ENCODE results near the gene HNRNPUL2. TPM values are rescaled to one million over a fixed set of nuclear protein-coding genes. Genes with fewer than 3 reads are reported as not detected.
"Not testable (repeated sequence)": the region's sequence is repeated elsewhere in the genome, so short reads cannot be mapped to it uniquely, and the experiment has no call there.

Gene HNRNPUL2
- total RNA-seq, 2 donors from 2014 or later: 54.4 to 63.2 TPM

DNA sequence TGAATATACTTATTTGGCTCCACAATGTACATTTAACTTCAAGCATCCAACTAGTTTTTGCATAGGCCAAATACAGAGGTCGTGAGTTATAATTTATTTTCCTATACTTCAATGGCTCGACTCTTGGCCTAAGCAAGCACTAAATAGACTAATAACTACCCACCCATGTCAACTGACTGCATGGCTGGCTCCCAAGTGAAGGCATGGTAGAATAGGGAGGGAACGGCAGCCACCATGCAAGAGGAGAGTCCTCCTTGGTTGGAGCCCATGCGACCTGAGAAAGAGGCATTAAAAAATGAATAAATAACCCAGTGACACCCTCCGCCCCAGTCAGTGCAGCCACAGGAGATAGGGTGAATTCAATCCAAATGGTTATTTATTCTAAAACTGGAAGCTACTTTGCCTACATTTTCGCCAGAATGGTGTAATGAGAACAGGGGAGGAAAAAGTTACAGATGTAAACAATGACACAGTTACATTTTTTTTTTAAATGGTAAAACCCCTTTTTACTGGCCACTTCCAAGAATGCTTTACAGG, 14.9 kb downstream of the HNRNPUL2 start:
- peaks cover 25 to 56% of the 10 kb centered on the region in 2 donors for H3K36me3 Mint-ChIP-seq
- peak overlapping the region; percentile 71 to 90 for H3K27ac Mint-ChIP-seq
- no peak for ATAC-seq
- H3K9me3 Mint-ChIP-seq: no peaks in the 10 kb centered on the region
- DNase-seq (ENCODE audit: low spot score in 2 of 2): no peak

DNA sequence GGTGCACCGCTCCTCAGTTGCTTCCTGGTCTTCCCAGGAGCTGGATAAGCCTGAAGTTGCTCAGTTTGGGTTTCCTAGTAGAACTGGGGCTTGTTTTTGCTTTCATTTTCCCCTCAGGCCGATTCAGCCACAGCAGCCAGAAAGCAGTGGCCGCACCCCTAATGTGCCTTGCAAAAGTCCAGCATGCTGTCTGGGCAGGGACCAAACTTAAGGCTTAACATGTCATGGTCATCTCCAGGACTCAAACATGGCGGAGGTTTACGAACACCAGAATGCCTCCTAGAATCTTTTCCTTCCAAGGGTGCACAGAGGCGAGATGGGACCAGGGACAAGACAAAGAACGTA, 17.3 kb downstream of the HNRNPUL2 start:
- ATAC-seq (no peak), DNase-seq (ENCODE audit: low spot score in 2 of 2) (peak in 1 of 2 donors; percentile 36)
- Mint-ChIP-seq H3K9me3 (no peaks in the 10 kb centered on the region), H3K36me3 (peaks cover 16 to 41% of the 10 kb centered on the region in 2 donors), H3K27ac (peak overlapping the region; percentile 97 to 98)

DNA sequence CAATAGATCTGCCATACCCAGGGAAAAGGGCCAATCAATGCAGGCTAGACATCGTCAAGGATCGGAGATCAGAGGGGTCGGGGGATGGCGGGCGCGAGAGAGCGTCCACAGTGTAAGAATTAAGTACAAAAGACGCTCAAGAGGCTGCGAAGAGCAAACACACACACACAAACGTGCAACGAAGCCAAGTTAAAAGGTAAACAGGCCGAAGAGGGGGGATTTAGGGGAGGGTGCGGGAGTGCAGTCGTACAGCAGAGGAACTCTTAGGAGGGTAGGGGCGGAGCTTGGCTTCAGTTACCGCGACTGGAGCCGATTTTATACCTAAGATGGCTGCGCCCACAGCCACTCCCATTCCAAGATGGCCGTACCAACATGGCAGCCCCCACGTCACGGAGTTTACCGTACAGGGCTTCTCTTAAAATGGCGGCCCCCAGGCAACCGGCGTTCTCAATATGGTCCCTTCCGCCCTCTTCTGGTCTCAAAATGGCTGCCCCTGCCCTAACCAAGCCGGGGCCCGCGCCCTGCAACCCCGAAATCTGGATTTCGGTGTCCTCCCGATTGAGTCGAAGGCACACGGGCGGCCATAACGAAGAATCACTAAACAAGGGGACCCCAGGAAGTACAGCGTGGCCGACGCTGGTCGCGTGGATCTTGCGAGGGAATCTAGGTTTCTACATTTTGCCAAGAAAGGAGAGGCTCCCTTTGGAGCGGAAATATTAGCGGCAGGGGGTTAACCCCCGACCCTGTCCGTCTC, 17.8 kb downstream of the HNRNPUL2 start:
- Mint-ChIP-seq H3K27ac (peak overlapping the region; percentile 97 to 98), H3K36me3 (peaks cover 16 to 37% of the 10 kb centered on the region in 2 donors), H3K9me3 (no peaks in the 10 kb centered on the region)
- peak; percentile 74 to 84 for ATAC-seq
- DNase-seq (ENCODE audit: low spot score in 2 of 2): peak; percentile 89 to 91

DNA sequence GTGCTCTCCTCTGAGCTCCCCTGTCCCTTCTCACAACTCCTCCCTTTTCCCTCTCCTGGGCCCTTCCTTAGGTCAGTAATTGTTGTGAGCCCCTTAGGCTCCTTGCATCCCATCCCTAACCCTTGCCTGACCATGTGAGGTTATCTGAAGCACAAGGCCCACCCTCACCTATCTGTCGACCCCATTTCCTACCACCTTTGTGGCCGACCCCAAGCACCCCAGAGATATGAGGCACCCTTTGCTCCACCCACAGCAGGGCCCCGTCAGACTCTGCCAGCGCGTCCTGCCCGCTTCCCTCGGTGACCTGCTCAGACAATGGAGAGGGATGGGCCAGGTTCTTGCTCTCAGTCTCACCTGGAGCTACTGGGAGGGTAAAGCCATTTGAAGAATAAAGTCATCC, 18.5 kb downstream of the HNRNPUL2 start:
- H3K9me3 Mint-ChIP-seq: no peaks in the 10 kb centered on the region
- H3K27ac Mint-ChIP-seq: peak overlapping the region; percentile 97 to 98
- peaks cover 16 to 33% of the 10 kb centered on the region in 2 donors for H3K36me3 Mint-ChIP-seq
- DNase-seq (ENCODE audit: low spot score in 2 of 2): peak; percentile 54 to 63
- ATAC-seq: peak; percentile 31 to 40

DNA sequence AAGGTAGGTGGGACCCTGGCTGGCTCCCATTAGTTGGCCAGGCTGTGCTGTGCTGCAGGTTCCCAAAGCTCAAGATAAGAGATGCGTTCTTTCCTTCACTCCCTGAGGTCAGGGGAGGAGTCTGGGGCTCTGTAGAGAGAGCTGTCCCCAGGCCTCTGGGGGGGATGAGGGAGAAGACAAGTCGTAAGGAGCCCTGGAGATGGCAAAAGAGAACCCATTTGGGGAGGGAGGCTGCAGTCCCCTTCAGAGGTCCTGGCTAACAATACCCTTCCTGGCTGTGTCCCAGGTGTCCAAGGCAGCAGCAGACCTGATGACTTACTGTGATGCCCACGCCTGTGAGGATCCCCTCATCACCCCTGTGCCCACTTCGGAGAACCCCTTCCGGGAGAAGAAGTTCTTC, 18.9 kb downstream of the HNRNPUL2 start:
- DNase-seq (ENCODE audit: low spot score in 2 of 2) (no peak), ATAC-seq (no peak)
- Mint-ChIP-seq H3K36me3 (peaks cover 16 to 33% of the 10 kb centered on the region in 2 donors), H3K27ac (peak overlapping the region; percentile 97 to 98), H3K9me3 (no peaks in the 10 kb centered on the region)

DNA sequence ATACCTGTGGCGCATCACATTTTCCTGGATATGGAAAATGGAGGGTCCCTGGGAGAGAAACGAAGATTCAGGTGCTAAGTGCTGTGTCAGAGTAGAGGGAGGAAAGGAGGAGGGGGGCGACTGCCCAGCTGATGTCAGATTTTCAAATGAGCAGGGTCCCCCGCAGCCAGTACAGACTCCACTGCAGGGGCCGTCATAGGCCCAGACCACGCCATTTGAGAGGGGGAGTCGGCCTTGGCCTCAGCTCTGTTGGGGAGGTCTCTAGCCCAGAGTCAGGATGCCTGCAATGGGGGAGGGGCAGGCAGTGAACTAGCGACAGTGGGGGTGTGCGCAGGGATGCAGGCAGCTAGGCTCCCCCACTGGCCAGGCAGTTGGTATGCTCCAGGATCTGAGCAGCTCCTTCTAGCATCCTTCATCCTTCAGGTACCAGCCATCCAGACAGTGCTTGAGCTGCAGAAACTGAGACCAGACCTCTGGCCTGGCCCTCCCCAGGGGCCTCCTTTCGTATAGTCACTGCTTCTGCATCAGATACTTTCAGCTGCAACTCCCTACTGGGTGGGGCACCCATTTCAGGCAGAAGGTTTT, 19.9 kb downstream of the HNRNPUL2 start, which contains the start of the genes BSCL2 and GNG3:
Gene BSCL2 (minus strand): TSS at position 148 of the 585 bp plus-strand sequence. CDS start 229 bp downstream, outside the sequence.
Gene GNG3 (plus strand): TSS at position 400 of the 585 bp plus-strand sequence. CDS start 620 bp downstream, outside the sequence.
- ATAC-seq (no peak), DNase-seq (ENCODE audit: low spot score in 2 of 2) (no peak)
- peak within 1 kb of the TSS; percentile 87 to 98 for H3K27ac Mint-ChIP-seq
- peaks cover 16 to 31% of the 10 kb centered on the region in 2 donors for H3K36me3 Mint-ChIP-seq
- no peaks in the 10 kb centered on the region for H3K9me3 Mint-ChIP-seq

DNA sequence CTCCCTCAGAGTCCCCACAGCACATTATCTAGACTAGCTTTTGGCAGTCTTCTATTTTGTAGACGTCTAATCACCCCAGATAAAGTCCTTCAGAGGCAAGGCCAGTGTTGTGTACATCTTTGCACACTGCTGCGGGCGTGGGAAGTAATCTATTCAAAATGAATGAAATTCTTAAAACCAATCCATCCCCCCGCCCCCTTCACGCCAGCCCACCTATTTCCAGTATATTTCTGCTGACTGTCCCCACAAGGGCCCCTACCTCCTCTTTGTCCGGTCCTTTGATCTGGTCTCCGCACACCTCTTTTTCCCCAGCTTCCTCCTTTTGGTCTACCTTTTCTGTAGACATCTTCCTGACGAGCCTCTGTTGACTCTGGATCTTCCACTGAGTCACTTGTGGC, 20.4 kb downstream of the HNRNPUL2 start:
- Mint-ChIP-seq H3K27ac (peak overlapping the region; percentile 45 to 74), H3K36me3 (peaks cover 16 to 31% of the 10 kb centered on the region in 2 donors), H3K9me3 (no peaks in the 10 kb centered on the region)
- DNase-seq (ENCODE audit: low spot score in 2 of 2): no peak
- no peak for ATAC-seq

DNA sequence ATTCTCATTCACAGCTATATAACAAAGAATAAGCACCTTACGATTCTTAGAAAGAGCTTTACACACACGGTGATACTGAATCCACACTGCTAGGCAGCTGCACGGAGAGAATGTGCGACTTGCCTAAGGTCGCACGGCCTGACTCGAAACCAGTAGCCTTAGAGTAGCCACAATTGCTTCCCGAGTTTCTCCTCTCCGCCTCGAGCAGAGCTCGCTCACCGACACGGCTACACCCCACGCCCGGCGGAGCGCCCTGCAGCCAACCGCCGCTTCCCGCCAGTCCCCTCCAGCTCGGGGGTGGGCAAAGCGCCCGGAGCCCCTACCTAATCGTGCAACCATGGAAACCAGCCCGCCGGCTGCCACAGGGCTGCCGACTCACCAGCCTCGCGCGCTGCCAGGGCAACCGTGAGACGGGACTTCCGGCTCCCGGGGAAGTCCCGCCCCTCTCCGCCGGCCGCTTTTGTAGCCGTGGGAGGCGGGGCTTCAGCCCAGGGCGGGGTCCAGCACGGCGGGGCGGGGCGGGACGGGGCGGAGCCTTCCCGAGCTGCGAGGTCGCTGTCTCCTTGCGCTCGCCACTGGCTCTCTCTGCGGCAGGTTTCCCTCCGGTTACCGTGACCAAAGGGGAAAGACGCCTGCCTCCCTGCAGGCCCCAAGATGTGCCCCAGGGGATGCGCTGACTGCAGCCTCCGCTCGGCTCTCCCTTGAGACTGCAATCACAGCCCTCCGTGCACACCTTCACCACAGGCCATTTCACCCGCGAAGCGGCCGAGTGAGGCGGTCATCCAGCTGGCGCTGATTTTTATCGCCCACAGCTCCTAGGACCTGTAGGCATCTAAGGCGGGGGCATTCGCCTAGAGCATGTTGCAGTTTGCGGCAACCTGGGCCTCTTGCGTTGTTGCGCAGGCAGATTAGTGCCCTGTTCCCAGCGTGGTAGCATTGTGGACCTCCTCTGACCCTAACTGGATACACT, 21.1 kb downstream of the HNRNPUL2 start:
- DNase-seq (ENCODE audit: low spot score in 2 of 2): peak; percentile 92 to 93
- peak; percentile 81 to 82 for ATAC-seq
- H3K9me3 Mint-ChIP-seq: no peaks in the 10 kb centered on the region
- peaks cover 16 to 27% of the 10 kb centered on the region in 2 donors for H3K36me3 Mint-ChIP-seq
- H3K27ac Mint-ChIP-seq: peak overlapping the region; percentile 81 to 86

DNA sequence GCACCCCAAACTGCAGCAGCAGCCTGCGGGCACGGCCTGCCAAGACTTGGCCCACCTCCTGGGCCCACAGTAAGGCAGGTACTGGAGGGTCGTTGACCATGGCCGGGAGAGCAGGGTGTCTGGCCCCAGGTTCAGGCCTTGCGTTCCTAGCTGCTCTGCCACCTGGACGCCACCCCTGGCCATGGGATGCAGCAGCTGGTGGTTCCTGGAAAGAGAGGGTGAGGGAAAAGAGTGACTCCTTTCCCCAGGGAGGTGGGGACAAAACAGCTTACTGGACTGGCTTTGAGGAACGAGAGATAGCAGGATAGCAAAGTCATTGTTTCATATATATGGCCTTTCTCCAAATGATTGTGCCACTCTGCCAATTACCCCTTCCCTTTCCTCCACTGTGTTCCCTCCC, 21.8 kb downstream of the HNRNPUL2 start:
- ATAC-seq: no peak
- peaks cover 16 to 20% of the 10 kb centered on the region in 2 donors for H3K36me3 Mint-ChIP-seq

DNA sequence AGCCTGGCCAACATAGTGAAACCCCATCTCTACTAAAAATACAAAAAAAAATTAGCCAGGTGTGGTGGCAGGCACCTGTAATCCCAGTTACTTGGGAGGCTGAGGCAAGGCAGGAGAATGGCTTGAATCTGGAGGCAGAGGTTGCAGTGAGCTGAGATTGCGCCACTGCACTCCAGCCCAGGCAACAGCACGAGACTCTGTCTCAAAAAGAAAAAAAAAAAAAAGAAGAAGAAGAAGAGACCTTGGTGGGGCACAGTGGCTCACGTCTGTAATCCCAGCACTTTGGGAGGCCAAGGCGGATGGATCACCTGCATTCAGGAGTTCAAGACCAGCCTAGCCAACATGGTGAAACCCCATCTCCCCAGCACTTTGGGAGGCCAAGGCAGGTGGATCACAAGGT, 23.3 kb downstream of the HNRNPUL2 start:
- peaks cover 10 to 13% of the 10 kb centered on the region in 2 donors for H3K36me3 Mint-ChIP-seq
- peak overlapping the region in 1 of 2 donors; percentile 29 for H3K27ac Mint-ChIP-seq
- H3K9me3 Mint-ChIP-seq; ATAC-seq; DNase-seq (ENCODE audit: low spot score in 2 of 2): not testable (repeated sequence)

More for the DNA sequence above, 21.8 kb downstream of the HNRNPUL2 start:
- no peak for DNase-seq (ENCODE audit: low spot score in 2 of 2)
- H3K27ac Mint-ChIP-seq: peak overlapping the region; percentile 81 to 86
- no peaks in the 10 kb centered on the region for H3K9me3 Mint-ChIP-seq

DNA sequence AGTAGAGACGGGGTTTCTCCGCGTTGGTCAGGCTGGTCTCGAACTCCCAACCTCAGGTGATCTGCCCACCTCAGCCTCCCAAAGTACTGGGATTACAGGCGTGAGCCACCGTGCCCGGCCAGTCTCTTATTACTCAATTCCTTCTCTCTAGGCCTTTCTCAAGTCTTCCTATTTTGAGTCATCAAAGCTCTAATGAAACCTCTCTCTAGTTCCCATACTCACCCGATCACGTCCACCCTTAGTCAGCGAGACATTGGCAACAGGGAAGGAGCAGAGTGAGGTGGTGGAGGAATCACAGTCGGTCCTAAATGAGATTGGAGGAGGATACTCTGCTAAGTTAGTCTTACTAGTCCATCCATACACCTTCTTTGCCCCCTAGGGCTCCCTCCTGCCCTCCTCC, 25.0 kb downstream of the HNRNPUL2 start:
- ATAC-seq (peak in 1 of 2 donors; percentile 9), DNase-seq (ENCODE audit: low spot score in 2 of 2) (no peak)
- no peaks in the 10 kb centered on the region for H3K9me3 Mint-ChIP-seq
- peaks cover 5 to 12% of the 10 kb centered on the region in 2 donors for H3K36me3 Mint-ChIP-seq
- peak overlapping the region in 1 of 2 donors; percentile 76 for H3K27ac Mint-ChIP-seq

DNA sequence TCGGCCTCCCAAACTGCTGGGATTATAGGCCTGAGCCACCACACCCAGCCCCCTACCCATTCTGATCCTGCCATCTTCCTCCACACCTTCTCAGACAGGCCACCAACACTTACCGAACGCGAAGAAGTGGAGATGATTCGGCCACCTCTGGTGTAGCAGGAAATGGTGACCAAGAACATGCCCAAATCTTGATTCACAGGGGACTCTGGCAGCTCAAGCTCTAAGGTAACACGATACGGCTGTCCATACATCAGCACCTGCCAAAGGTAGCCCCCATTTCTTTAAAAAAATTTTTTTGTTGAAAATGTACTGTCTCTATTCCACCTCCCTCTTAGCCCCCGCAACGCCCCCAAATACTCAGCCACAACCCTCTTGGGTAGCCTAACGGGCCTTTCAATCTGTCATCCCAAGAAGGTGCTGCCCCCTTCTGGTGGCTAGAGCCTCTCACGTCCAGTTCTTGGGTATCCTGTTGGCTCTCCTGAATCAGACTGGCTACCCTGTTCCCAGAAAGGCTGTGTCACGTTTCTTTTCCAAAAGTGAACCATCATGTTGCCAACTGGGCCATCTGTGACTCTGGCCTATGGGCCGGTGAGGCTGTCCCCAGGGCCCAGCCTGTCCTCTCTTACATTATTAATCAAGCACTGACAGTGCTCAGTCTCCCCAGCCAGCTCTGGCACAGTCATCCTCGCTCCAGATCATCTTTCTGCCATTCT, 32.6 kb downstream of the HNRNPUL2 start:
- H3K36me3 Mint-ChIP-seq: peaks cover 6 to 18% of the 10 kb centered on the region in 2 donors
- H3K27ac Mint-ChIP-seq: peak overlapping the region in 1 of 2 donors; percentile 57
- peak; percentile 84 to 88 for ATAC-seq
- peak; percentile 66 to 79 for DNase-seq (ENCODE audit: low spot score in 2 of 2)
- H3K9me3 Mint-ChIP-seq: no peaks in the 10 kb centered on the region

DNA sequence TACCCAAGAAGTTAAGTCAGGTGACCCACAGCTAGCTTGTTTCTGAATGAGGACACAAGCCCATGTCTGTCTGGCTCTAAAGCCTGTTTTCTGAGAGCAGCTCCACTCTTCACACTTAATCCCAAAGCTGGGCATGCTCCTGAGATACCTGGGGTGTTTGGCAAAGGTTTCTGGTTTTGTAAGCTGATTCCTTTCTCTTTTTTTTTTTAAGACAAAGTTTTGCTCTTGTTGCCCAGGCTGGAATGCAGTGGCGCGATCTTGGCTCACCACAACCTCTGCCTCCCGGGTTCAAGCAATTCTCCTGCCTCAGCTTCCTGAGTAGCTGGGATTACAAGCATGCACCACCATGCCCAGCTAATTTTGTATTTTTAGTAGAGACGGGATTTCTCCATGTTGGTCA, 33.6 kb downstream of the HNRNPUL2 start:
- not testable (repeated sequence) for DNase-seq (ENCODE audit: low spot score in 2 of 2); H3K27ac Mint-ChIP-seq; H3K9me3 Mint-ChIP-seq; ATAC-seq
- peaks cover 6 to 18% of the 10 kb centered on the region in 2 donors for H3K36me3 Mint-ChIP-seq

DNA sequence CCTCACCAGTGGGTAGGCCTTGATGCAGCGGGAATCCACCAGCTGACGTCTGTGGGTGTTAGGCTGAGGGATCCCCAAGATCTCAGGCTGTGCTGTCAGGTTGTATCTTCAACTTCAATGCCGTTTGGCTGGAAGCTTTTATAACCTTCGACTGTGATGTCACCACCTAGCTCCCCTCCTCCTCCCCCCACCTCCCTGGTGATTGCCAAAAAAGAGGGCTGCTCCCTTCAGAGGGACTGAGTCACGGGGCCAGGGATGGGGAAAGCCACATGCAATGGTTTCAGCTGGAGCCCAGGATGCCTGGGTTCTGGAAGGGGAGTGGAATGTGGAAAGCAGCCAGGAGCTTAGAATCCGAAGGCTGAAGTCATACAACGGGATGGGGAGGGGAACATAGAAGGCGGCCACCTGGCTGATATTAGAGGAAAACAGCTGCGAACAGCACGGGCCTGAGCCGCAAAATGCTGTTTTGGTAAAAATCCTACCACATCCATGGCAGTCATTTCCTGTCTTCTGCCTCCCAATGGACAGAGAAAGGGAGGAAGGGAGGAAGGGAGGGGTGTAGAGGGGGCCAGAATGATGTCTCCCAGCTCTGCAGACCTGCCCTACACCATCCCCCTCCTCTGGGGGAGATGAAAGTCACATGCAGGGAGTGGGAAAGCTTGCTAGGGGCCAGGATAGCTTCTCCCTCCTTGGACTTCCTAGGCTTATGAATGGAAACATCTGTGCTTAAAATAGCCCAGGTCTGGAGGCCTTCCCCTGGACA, 37.7 kb downstream of the HNRNPUL2 start, which contains the start of gene LRRN4CL:
Gene LRRN4CL (minus strand): TSS at position 110 of the 763 bp plus-strand sequence. CDS start 1,022 bp downstream, outside the sequence.
- Mint-ChIP-seq H3K27ac (no peak within 1 kb of the TSS), H3K36me3 (peaks cover 3 to 15% of the 10 kb centered on the region in 2 donors), H3K9me3 (no peaks in the 10 kb centered on the region)
- peak in 1 of 2 donors; percentile 7 for ATAC-seq
- no peak for DNase-seq (ENCODE audit: low spot score in 2 of 2)

DNA sequence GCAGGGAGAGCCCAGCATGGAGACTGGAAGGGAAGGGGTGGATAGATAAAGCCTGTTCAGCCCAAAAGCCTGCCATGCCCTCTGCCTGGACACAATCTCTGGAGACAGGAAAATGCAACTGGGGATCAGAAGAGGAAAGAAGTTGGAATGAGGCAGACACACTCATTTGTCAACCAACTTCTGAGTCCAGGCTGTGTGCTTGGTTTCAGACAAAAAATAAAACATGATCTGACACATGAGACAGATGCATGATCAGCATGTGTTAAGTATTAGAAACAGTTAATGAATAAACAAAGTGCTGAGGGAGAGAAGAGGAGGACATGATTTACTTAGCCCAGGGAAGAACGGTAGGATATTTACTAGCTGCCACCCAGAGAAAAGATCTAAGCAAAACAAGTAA, 38.8 kb downstream of the HNRNPUL2 start:
- Mint-ChIP-seq H3K27ac (no peak overlapping the region), H3K36me3 (peaks cover 0 to 12% of the 10 kb centered on the region in 2 donors), H3K9me3 (no peaks in the 10 kb centered on the region)
- ATAC-seq (no peak), DNase-seq (ENCODE audit: low spot score in 2 of 2) (no peak)
